HuH-7.5 (cell line): ENCODE measurements around the gene AP3B1.

Experiments used
- DNase-seq: peaks from one replicate; pipeline ENCODE4 v3.0.0; 2011; ENCODE audit warnings: low spot score

AP3B1 gene

GRCh38 chr5:77970891-77971290, 323.6 kb downstream of the AP3B1 start:
- DNase-seq, result no peak

GRCh38 chr5:77963795-77964194, 330.7 kb downstream of the AP3B1 start:
- no peak for DNase-seq

GRCh38 chr5:77960863-77961396, 333.6 kb downstream of the AP3B1 start:
- DNase-seq, result no peak

- DNase-seq, result no peak
Observed at GRCh38 chr5:77960305-77960704, 334.2 kb downstream of the AP3B1 start.

GRCh38 chr5:77958642-77959330, 335.7 kb downstream of the AP3B1 start:
- DNase-seq, result no peak

- no peak for DNase-seq
Observed at GRCh38 chr5:77957931-77958521, 336.5 kb downstream of the AP3B1 start.

- DNase-seq, result no peak
Observed at GRCh38 chr5:77957516-77957915, 337.0 kb downstream of the AP3B1 start.

GRCh38 chr5:77957081-77957480, 337.4 kb downstream of the AP3B1 start:
- DNase-seq, result no peak

GRCh38 chr5:77955577-77955976, 338.9 kb downstream of the AP3B1 start:
- DNase-seq, result no peak

GRCh38 chr5:77953374-77953773, 341.1 kb downstream of the AP3B1 start:
- DNase-seq, result no peak

- DNase-seq, result no peak
Observed at GRCh38 chr5:77952636-77953212, 341.8 kb downstream of the AP3B1 start.
